WTC11 (cell line): ENCODE measurements around the gene CACNB4. TPM values are rescaled to one million over a fixed set of nuclear protein-coding genes. Genes with fewer than 3 reads are reported as not detected.

Source experiments
- ATAC-seq: fragments of 200-7000 bp; cut with Tn5 transposase; 2 replicates; pipeline ENCODE4 v1.10.0; 2021; ENCODE audit warnings: mild to moderate bottlenecking, moderate library complexity
- CTCF ChIA-PET: fragments of 300-600 bp; sonication (Branson Sonifier 250); formaldehyde crosslinking; loops from one replicate; lab custom pipeline; 2021; ENCODE audit warnings: antibody characterized with exemption; lab: Charles Lee
- POLR2A ChIA-PET: fragments of 350-600 bp; sonication (Branson Sonifier 250); formaldehyde crosslinking; loops from one replicate; lab custom pipeline; 2021; ENCODE audit warnings: antibody characterized with exemption; lab: Charles Lee
- DNase-seq: peaks from one replicate; pipeline ENCODE4 v3.0.0; 2021; ENCODE audit warnings: low spot score
- H3K27ac Mint-ChIP-seq: 2 replicates; pipeline ENCODE4 v1.8.0; 2021; ENCODE audit warnings: mixed read lengths
- H3K27me3 Mint-ChIP-seq: 2 replicates; pipeline ENCODE4 v1.8.0; 2021; ENCODE audit warnings: low read depth, mild to moderate bottlenecking, moderate library complexity, mixed read lengths
- H3K36me3 Mint-ChIP-seq: 2 replicates; pipeline ENCODE4 v1.8.0; 2021; ENCODE audit warnings: mixed read lengths
- H3K4me1 Mint-ChIP-seq: 2 replicates; pipeline ENCODE4 v1.8.0; 2022; ENCODE audit warnings: mixed read lengths
- H3K4me3 Mint-ChIP-seq: 2 replicates; pipeline ENCODE4 v1.8.0; 2021; ENCODE audit warnings: mild to moderate bottlenecking, moderate library complexity, mixed read lengths
- H3K9me3 Mint-ChIP-seq: 2 replicates; pipeline ENCODE4 v1.8.0; 2021; ENCODE audit warnings: mixed read lengths
- CTCF ChIP-seq: fragments of 200-600 bp; IDR thresholded peaks from 2 replicates; pipeline ENCODE4 v1.8.0; 2022; ENCODE audit warnings: antibody characterized with exemption
- E2F1 ChIP-seq: sonication (generic); formaldehyde crosslinking; IDR thresholded peaks from 2 replicates; pipeline ENCODE4 v1.8.0; 2022; ENCODE audit warnings: mild to moderate bottlenecking, missing genetic modification reagents
- E2F4 ChIP-seq: sonication (generic); formaldehyde crosslinking; IDR thresholded peaks from 2 replicates; pipeline ENCODE4 v1.8.1; 2022; ENCODE audit warnings: low read depth, mild to moderate bottlenecking, moderate library complexity, missing genetic modification reagents, borderline replicate concordance
- EMX1 ChIP-seq: fragments of 250-450 bp; sonication (Bioruptor Pico); IDR thresholded peaks from 2 replicates; pipeline ENCODE4 v1.8.0; 2021; ENCODE audit warnings: mild to moderate bottlenecking
- GABPB1 ChIP-seq: sonication (generic); formaldehyde crosslinking; IDR thresholded peaks from 2 replicates; pipeline ENCODE4 v1.8.1; 2023; ENCODE audit warnings: mild to moderate bottlenecking, missing genetic modification reagents
- GTF2I ChIP-seq: fragments of 250-450 bp; sonication (Bioruptor Pico); conservative IDR thresholded peaks from 2 replicates; pipeline ENCODE4 v1.4.0; 2021; ENCODE audit warnings: mild to moderate bottlenecking
- MLX ChIP-seq: sonication (generic); formaldehyde crosslinking; IDR thresholded peaks from 2 replicates; pipeline ENCODE4 v1.8.1; 2023; ENCODE audit warnings: mild to moderate bottlenecking, missing genetic modification reagents, moderate library complexity
- MXD4 ChIP-seq: fragments of 250-450 bp; sonication (Bioruptor Pico); IDR thresholded peaks from 2 replicates; pipeline ENCODE4 v1.8.0; 2021; ENCODE audit warnings: mild to moderate bottlenecking, moderate library complexity, borderline replicate concordance
- NR3C1 ChIP-seq: sonication (generic); formaldehyde crosslinking; conservative IDR thresholded peaks from 2 replicates; pipeline ENCODE4 v1.8.1; 2023; ENCODE audit warnings: low read depth, mild to moderate bottlenecking, missing genetic modification reagents
- SMAD4 ChIP-seq: sonication (generic); formaldehyde crosslinking; IDR thresholded peaks from 2 replicates; pipeline ENCODE4 v1.8.0; 2022; ENCODE audit warnings: mild to moderate bottlenecking, missing genetic modification reagents
- TCF7 ChIP-seq: sonication (generic); formaldehyde crosslinking; IDR thresholded peaks from 2 replicates; pipeline ENCODE4 v1.8.0; 2022; ENCODE audit warnings: mild to moderate bottlenecking, low read depth, missing genetic modification reagents, moderate library complexity
- TEAD4 ChIP-seq: sonication (generic); formaldehyde crosslinking; IDR thresholded peaks from 2 replicates; pipeline ENCODE4 v1.8.0; 2022; ENCODE audit warnings: mild to moderate bottlenecking, missing genetic modification reagents
- USF2 ChIP-seq: sonication (generic); formaldehyde crosslinking; IDR thresholded peaks from 2 replicates; pipeline ENCODE4 v1.8.1; 2023; ENCODE audit warnings: mild to moderate bottlenecking, missing genetic modification reagents, moderate library complexity
- ZNF263 ChIP-seq: sonication (generic); formaldehyde crosslinking; IDR thresholded peaks from 2 replicates; pipeline ENCODE4 v1.8.1; 2022; ENCODE audit warnings: low read depth, mild to moderate bottlenecking, moderate library complexity, missing genetic modification reagents
- ZNF281 ChIP-seq: sonication (generic); formaldehyde crosslinking; IDR thresholded peaks from 2 replicates; pipeline ENCODE4 v1.8.0; 2023; ENCODE audit warnings: mild to moderate bottlenecking, missing genetic modification reagents
- ZNF396 ChIP-seq: fragments of 250-450 bp; sonication (Bioruptor Pico); IDR thresholded peaks from 2 replicates; pipeline ENCODE4 v1.8.0; 2021; ENCODE audit warnings: mild to moderate bottlenecking, moderate library complexity, borderline replicate concordance
- ZNF512 ChIP-seq: sonication (generic); formaldehyde crosslinking; IDR thresholded peaks from 2 replicates; pipeline ENCODE4 v1.8.1; 2022; ENCODE audit warnings: missing genetic modification reagents, borderline replicate concordance
- ZNF532 ChIP-seq: fragments of 250-450 bp; sonication (Bioruptor Pico); IDR thresholded peaks from 2 replicates; pipeline ENCODE4 v1.9.0; 2021; ENCODE audit warnings: mild to moderate bottlenecking, borderline replicate concordance
- ZNF671 ChIP-seq: fragments of 250-450 bp; sonication (Bioruptor Pico); IDR thresholded peaks from 2 replicates; pipeline ENCODE4 v1.8.0; 2021; ENCODE audit warnings: mild to moderate bottlenecking
- ZSCAN18 ChIP-seq: fragments of 250-450 bp; sonication (Bioruptor Pico); IDR thresholded peaks from 2 replicates; pipeline ENCODE4 v2.1.2; 2022; ENCODE audit warnings: mild to moderate bottlenecking, moderate library complexity
- total RNA-seq: library from RNA; stranded (reverse); gene quantifications from 3 replicates; pipeline ENCODE4 v1.2.3, GENCODE V29; 2021

Gene CACNB4
- total RNA-seq, 1 experiment from 2014 or later: 4.7 TPM

- Mint-ChIP-seq H3K4me3 (no peak overlapping the region), H3K27me3 (no peaks in the 10 kb centered on the region), H3K4me1 (no peaks in the 10 kb centered on the region), H3K36me3 (no peaks in the 10 kb centered on the region), H3K9me3 (peaks cover under 1% of the 10 kb centered on the region; the same call in 1 of the 2 replicates), H3K27ac (no peak overlapping the region)
- TF ChIP-seq EMX1 (CRISPR knock-in tag): no peak
- TF ChIP-seq GTF2I (CRISPR knock-in tag): no peak
- no peak for TF ChIP-seq ZNF532
- no peak for TF ChIP-seq TCF7 (CRISPR knock-in tag)
- no peak for TF ChIP-seq ZNF671 (CRISPR knock-in tag)
- no peak for TF ChIP-seq ZNF396
- no peak for TF ChIP-seq ZSCAN18 (CRISPR knock-in tag)
- no peak for TF ChIP-seq NR3C1
- TF ChIP-seq ZNF512 (CRISPR knock-in tag): no peak
- no peak for TF ChIP-seq GABPB1 (CRISPR knock-in tag)
- no peak for TF ChIP-seq E2F1 (CRISPR knock-in tag)
- ChIA-PET CTCF (no interaction called here), POLR2A (no interaction called here)
- DNase-seq (no peak), ATAC-seq (no peak)
Measured at GRCh38 chr2:151900331-151900730, 198.5 kb downstream of the CACNB4 start.

GRCh38 chr2:151899156-151899555, 199.7 kb downstream of the CACNB4 start:
- Mint-ChIP-seq H3K4me3 (no peak overlapping the region), H3K9me3 (peaks cover 12% of the 10 kb centered on the region), H3K27me3 (no peaks in the 10 kb centered on the region), H3K27ac (no peak overlapping the region), H3K4me1 (no peaks in the 10 kb centered on the region), H3K36me3 (peaks cover 4% of the 10 kb centered on the region; the same call in 1 of the 2 replicates)
- CTCF ChIA-PET: no interaction called here
- DNase-seq: no peak
- ATAC-seq: no peak
- POLR2A ChIA-PET: no interaction called here
- TF ChIP-seq MXD4 (no peak), TEAD4 (no peak), USF2 (CRISPR knock-in tag) (no peak), E2F4 (CRISPR knock-in tag) (no peak), SMAD4 (CRISPR knock-in tag) (no peak), MLX (CRISPR knock-in tag) (no peak), ZNF263 (CRISPR knock-in tag) (no peak), CTCF (no peak), ZNF281 (CRISPR knock-in tag) (no peak)
